ENCODE data around the gene HNRNPLL. TPM values are rescaled to one million over a fixed set of nuclear protein-coding genes. Genes with fewer than 3 reads are reported as not detected.

The HNRNPLL gene
- total and polyA plus RNA-seq, 2 of the 8 experiments (the other 6 are each of a cell fraction or from before 2014, with no cell fraction given): 18.6 to 69.3 TPM

DNA sequence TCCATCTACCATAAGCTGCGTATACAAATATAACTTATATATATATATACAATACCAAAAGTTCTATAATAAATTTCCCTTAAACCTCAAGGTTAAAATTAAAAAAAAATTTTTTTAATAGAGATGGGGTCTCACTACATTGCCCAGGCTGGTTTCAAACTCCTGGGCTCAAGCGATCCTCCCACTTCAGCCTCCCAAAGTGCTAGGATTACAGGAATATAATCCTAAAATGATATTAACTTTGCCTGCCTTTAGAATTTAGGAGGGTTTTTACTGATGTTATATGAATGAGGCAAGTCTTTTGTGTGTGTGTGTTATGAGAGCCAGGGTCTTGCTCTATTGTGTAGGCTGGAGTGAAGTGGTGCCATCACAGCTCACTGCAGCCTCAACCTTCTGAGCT is 49.2 kb downstream of the HNRNPLL start (continued):
- TF ChIP-seq, protein P1, sequence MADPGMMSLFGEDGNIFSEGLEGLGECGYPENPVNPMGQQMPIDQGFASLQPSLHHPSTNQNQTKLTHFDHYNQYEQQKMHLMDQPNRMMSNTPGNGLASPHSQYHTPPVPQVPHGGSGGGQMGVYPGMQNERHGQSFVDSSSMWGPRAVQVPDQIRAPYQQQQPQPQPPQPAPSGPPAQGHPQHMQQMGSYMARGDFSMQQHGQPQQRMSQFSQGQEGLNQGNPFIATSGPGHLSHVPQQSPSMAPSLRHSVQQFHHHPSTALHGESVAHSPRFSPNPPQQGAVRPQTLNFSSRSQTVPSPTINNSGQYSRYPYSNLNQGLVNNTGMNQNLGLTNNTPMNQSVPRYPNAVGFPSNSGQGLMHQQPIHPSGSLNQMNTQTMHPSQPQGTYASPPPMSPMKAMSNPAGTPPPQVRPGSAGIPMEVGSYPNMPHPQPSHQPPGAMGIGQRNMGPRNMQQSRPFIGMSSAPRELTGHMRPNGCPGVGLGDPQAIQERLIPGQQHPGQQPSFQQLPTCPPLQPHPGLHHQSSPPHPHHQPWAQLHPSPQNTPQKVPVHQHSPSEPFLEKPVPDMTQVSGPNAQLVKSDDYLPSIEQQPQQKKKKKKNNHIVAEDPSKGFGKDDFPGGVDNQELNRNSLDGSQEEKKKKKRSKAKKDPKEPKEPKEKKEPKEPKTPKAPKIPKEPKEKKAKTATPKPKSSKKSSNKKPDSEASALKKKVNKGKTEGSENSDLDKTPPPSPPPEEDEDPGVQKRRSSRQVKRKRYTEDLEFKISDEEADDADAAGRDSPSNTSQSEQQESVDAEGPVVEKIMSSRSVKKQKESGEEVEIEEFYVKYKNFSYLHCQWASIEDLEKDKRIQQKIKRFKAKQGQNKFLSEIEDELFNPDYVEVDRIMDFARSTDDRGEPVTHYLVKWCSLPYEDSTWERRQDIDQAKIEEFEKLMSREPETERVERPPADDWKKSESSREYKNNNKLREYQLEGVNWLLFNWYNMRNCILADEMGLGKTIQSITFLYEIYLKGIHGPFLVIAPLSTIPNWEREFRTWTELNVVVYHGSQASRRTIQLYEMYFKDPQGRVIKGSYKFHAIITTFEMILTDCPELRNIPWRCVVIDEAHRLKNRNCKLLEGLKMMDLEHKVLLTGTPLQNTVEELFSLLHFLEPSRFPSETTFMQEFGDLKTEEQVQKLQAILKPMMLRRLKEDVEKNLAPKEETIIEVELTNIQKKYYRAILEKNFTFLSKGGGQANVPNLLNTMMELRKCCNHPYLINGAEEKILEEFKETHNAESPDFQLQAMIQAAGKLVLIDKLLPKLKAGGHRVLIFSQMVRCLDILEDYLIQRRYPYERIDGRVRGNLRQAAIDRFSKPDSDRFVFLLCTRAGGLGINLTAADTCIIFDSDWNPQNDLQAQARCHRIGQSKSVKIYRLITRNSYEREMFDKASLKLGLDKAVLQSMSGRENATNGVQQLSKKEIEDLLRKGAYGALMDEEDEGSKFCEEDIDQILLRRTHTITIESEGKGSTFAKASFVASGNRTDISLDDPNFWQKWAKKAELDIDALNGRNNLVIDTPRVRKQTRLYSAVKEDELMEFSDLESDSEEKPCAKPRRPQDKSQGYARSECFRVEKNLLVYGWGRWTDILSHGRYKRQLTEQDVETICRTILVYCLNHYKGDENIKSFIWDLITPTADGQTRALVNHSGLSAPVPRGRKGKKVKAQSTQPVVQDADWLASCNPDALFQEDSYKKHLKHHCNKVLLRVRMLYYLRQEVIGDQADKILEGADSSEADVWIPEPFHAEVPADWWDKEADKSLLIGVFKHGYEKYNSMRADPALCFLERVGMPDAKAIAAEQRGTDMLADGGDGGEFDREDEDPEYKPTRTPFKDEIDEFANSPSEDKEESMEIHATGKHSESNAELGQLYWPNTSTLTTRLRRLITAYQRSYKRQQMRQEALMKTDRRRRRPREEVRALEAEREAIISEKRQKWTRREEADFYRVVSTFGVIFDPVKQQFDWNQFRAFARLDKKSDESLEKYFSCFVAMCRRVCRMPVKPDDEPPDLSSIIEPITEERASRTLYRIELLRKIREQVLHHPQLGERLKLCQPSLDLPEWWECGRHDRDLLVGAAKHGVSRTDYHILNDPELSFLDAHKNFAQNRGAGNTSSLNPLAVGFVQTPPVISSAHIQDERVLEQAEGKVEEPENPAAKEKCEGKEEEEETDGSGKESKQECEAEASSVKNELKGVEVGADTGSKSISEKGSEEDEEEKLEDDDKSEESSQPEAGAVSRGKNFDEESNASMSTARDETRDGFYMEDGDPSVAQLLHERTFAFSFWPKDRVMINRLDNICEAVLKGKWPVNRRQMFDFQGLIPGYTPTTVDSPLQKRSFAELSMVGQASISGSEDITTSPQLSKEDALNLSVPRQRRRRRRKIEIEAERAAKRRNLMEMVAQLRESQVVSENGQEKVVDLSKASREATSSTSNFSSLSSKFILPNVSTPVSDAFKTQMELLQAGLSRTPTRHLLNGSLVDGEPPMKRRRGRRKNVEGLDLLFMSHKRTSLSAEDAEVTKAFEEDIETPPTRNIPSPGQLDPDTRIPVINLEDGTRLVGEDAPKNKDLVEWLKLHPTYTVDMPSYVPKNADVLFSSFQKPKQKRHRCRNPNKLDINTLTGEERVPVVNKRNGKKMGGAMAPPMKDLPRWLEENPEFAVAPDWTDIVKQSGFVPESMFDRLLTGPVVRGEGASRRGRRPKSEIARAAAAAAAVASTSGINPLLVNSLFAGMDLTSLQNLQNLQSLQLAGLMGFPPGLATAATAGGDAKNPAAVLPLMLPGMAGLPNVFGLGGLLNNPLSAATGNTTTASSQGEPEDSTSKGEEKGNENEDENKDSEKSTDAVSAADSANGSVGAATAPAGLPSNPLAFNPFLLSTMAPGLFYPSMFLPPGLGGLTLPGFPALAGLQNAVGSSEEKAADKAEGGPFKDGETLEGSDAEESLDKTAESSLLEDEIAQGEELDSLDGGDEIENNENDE (IDR thresholded peaks at IDR 0.05; ENCODE audit: insufficient replicate concordance, low read length): no peak
- no peak for TF ChIP-seq SUZ12 (IDR thresholded peaks at IDR 0.05; ENCODE audit: low read length)
- TF ChIP-seq, protein P2, sequence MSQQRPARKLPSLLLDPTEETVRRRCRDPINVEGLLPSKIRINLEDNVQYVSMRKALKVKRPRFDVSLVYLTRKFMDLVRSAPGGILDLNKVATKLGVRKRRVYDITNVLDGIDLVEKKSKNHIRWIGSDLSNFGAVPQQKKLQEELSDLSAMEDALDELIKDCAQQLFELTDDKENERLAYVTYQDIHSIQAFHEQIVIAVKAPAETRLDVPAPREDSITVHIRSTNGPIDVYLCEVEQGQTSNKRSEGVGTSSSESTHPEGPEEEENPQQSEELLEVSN (IDR thresholded peaks at IDR 0.05): no peak
- no peak for TF ChIP-seq RAD21 (IDR thresholded peaks at IDR 0.05 in 1 of 2, conservative IDR thresholded peaks at IDR 0.05 in 1 of 2; ENCODE audit: low read depth in 2 of 2, low read length in 2 of 2)
- no peak for TF ChIP-seq KDM4A (IDR thresholded peaks at IDR 0.05; ENCODE audit: low read depth, low read length, severe bottlenecking)
- no peak for TF ChIP-seq SP4 (IDR thresholded peaks at IDR 0.05; ENCODE audit: low read length)
- TF ChIP-seq ASH2L (IDR thresholded peaks at IDR 0.05; ENCODE audit: low read length): no peak

Measured in H1 (cell line).